Neural crest cell (in vitro differentiated cells): ENCODE data around the gene GLDN. TPM values are rescaled to one million over a fixed set of nuclear protein-coding genes. Genes with fewer than 3 reads are reported as not detected.

Source experiments
- DNase-seq: peaks from one replicate; pipeline ENCODE4 v3.0.0; 2021; ENCODE audit warnings: low read depth, mixed read lengths, low spot score
- H3K27ac Mint-ChIP-seq: one replicate; pipeline ENCODE4 v1.8.0; 2021; ENCODE audit warnings: mild to moderate bottlenecking, mixed read lengths; ENCODE audit not compliant: unreplicated experiment
- H3K27me3 Mint-ChIP-seq: 2 replicates; pipeline ENCODE4 v1.8.0; 2021; ENCODE audit warnings: low read depth, mild to moderate bottlenecking, mixed read lengths
- H3K36me3 Mint-ChIP-seq: 2 replicates; pipeline ENCODE4 v1.8.0; 2021; ENCODE audit warnings: low read depth, mild to moderate bottlenecking, mixed read lengths
- H3K4me1 Mint-ChIP-seq: 2 replicates; pipeline ENCODE4 v1.8.0; 2021; ENCODE audit warnings: mixed read lengths
- H3K4me3 Mint-ChIP-seq: one replicate; pipeline ENCODE4 v1.8.0; 2021; ENCODE audit warnings: mild to moderate bottlenecking, mixed read lengths
- H3K9me3 Mint-ChIP-seq: 2 replicates; pipeline ENCODE4 v1.8.0; 2021; ENCODE audit warnings: mixed read lengths
- CTCF ChIP-seq: fragments of 200-600 bp; sonication (generic); conservative IDR thresholded peaks from 2 replicates; pipeline ENCODE4 v1.5.0; 2021; ENCODE audit warnings: antibody characterized with exemption, mild to moderate bottlenecking
- total RNA-seq: library from RNA; stranded (reverse); gene quantifications from 2 replicates; pipeline ENCODE4 v1.2.1, GENCODE V29; 2021

GLDN gene
- total RNA-seq, 1 donor from 2014 or later = 2.4 TPM

- H3K4me1 Mint-ChIP-seq = no peaks in the 10 kb centered on the region
- no peak overlapping the region for H3K4me3 Mint-ChIP-seq
- H3K27me3 Mint-ChIP-seq = no peaks in the 10 kb centered on the region
- DNase-seq = no peak
- no peaks in the 10 kb centered on the region for H3K9me3 Mint-ChIP-seq
- no peaks in the 10 kb centered on the region for H3K36me3 Mint-ChIP-seq
- TF ChIP-seq CTCF = no peak
- no peak overlapping the region for H3K27ac Mint-ChIP-seq
Measured at GRCh38 chr15:51323749-51324148, 17.7 kb upstream of the GLDN start.

- Mint-ChIP-seq H3K36me3 (no peaks in the 10 kb centered on the region), H3K4me3 (no peak overlapping the region), H3K27ac (no peak overlapping the region), H3K9me3 (no peaks in the 10 kb centered on the region), H3K4me1 (no peaks in the 10 kb centered on the region), H3K27me3 (no peaks in the 10 kb centered on the region)
- TF ChIP-seq CTCF = no peak
- no peak for DNase-seq
Measured at GRCh38 chr15:51325167-51325566, 16.3 kb upstream of the GLDN start.

GRCh38 chr15:51327081-51327480 is 14.4 kb upstream of the GLDN start:
- no peaks in the 10 kb centered on the region for H3K27me3 Mint-ChIP-seq
- H3K36me3 Mint-ChIP-seq = no peaks in the 10 kb centered on the region
- no peak for DNase-seq
- H3K9me3 Mint-ChIP-seq = no peaks in the 10 kb centered on the region
- TF ChIP-seq CTCF = no peak
- H3K4me3 Mint-ChIP-seq = no peak overlapping the region
- no peaks in the 10 kb centered on the region for H3K4me1 Mint-ChIP-seq
- H3K27ac Mint-ChIP-seq = peak overlapping the region; percentile 10

- H3K27me3 Mint-ChIP-seq = no peaks in the 10 kb centered on the region
- H3K9me3 Mint-ChIP-seq = no peaks in the 10 kb centered on the region
- no peaks in the 10 kb centered on the region for H3K4me1 Mint-ChIP-seq
- no peaks in the 10 kb centered on the region for H3K36me3 Mint-ChIP-seq
- no peak overlapping the region for H3K27ac Mint-ChIP-seq
- H3K4me3 Mint-ChIP-seq = no peak overlapping the region
- no peak for DNase-seq
- no peak for TF ChIP-seq CTCF
Measured at GRCh38 chr15:51328926-51329325, 12.5 kb upstream of the GLDN start.

GRCh38 chr15:51331141-51331540 is 10.3 kb upstream of the GLDN start:
- Mint-ChIP-seq H3K9me3 (no peaks in the 10 kb centered on the region), H3K36me3 (no peaks in the 10 kb centered on the region), H3K27me3 (peaks cover 3% of the 10 kb centered on the region), H3K27ac (no peak overlapping the region), H3K4me1 (no peaks in the 10 kb centered on the region), H3K4me3 (no peak overlapping the region)
- DNase-seq = no peak
- no peak for TF ChIP-seq CTCF
